ENCODE measurements around the gene PPP6R3.
A peak's percentile ranks its signal among the peaks of the same experiment; 100 is the strongest.

Gene PPP6R3

DNA sequence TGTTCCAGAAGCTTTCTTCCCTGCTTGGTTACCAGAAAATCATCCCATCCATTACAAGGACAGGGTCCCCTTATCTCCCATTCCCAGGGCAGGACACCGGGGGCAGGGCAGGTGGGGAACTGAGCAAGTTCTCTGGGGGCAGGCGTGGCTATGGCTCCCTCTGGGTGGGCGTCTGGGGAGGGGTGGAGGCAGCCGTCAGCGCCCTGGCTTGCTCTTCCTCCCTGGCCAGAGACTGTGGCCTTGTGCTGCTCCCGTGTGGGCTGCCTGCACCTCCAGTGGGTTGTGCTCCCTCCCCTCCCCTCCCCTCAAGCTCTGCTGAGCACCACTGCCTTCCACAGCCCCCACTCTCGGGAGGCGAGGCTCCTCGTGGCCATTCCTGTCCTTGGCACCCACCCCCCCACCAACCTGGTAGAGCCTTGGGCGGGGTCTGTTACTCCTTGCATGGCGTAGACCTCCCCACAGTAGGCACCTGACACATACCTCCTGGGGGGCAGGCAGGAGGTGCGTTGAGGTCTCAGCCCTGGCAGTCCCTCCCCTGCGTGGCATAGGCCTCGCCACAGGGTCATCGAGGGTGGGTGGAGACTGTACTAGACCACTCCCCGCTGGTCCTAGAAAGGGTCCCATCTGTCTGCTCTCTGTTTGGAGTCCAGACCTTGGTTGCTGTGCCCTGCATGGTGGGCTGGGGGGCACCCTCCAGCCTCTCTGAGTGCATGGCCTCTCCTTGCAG, 24.2 kb upstream of the PPP6R3 start:
- no peaks in the 10 kb centered on the region for H3K9me3 ChIP-seq (ENCODE audit: control insufficient read depth in 2 of 2, low read length in 2 of 2)
- no peak overlapping the region for H3K4me3 ChIP-seq (ENCODE audit: low read length in 2 of 2)
- H3K9ac ChIP-seq (ENCODE audit: low read depth in 1 of 2, low read length in 2 of 2) = no peak overlapping the region
- no peak overlapping the region for H3K27ac ChIP-seq (ENCODE audit: low read depth in 2 of 2, low read length in 2 of 2)
- peaks cover 54 to 56% of the 10 kb centered on the region in 2 donors for H3K36me3 ChIP-seq (ENCODE audit: control insufficient read depth in 2 of 2, insufficient read depth in 2 of 2, low read length in 2 of 2)
- H3K4me1 ChIP-seq (ENCODE audit: control insufficient read depth in 2 of 2, insufficient read depth in 2 of 2, low read length in 2 of 2) = no peaks in the 10 kb centered on the region
- no peaks in the 10 kb centered on the region for H3K27me3 ChIP-seq (ENCODE audit: control insufficient read depth in 2 of 2, insufficient read depth in 2 of 2, low read length in 2 of 2)

DNA sequence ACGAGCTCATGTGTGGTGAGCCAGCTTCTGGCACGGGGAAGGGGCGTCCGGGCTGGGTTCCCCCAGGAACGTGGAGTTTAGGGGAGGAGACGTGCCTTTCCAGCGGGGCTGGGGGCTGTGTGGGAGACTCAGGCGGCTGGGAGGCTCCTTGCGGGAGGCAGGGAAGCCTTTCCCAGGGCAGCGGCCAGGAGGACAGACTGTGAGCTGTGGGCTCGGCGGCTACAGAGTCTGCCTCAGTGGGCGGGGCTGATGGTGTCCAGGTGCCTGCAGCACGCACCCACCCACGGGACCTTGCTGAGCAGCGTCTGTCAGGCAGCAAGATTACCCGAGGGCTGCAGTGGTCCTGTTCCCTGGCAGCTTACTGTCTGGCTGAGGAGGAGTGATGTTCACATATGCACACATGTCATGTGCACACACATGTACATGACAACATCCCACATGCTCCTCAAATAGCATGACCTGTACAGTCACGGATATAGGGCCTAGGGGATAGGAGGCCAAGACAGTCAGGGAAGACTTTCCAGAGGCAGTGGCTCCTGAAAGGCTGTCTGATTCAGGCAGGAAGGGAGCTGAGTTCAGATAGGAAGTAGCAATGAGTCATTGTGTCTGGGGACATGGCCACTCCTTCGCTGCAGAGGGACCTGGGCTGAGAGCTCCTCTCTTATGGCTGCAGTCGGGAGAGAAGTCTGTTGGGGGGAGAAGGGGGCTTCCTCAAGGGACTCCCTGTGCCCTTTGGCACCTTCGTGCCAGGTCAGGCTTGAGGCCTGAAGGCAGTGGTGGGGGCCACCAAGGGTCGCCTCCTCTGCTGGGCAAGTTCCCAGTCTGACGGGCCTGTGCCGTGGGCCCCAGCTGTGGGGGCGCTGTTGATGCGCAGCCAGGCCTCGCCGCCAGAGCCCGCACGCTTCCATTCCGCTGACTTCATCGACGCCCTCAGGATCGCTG, 23.3 kb upstream of the PPP6R3 start:
- no peaks in the 10 kb centered on the region for H3K4me1 ChIP-seq (ENCODE audit: control insufficient read depth in 2 of 2, insufficient read depth in 2 of 2, low read length in 2 of 2)
- H3K9me3 ChIP-seq (ENCODE audit: control insufficient read depth in 2 of 2, low read length in 2 of 2) = no peaks in the 10 kb centered on the region
- H3K4me3 ChIP-seq (ENCODE audit: low read length in 2 of 2) = no peak overlapping the region
- H3K27me3 ChIP-seq (ENCODE audit: control insufficient read depth in 2 of 2, insufficient read depth in 2 of 2, low read length in 2 of 2) = no peaks in the 10 kb centered on the region
- no peak overlapping the region for H3K27ac ChIP-seq (ENCODE audit: low read depth in 2 of 2, low read length in 2 of 2)
- H3K36me3 ChIP-seq (ENCODE audit: control insufficient read depth in 2 of 2, insufficient read depth in 2 of 2, low read length in 2 of 2) = peaks cover 47 to 51% of the 10 kb centered on the region in 2 donors
- no peak overlapping the region for H3K9ac ChIP-seq (ENCODE audit: low read depth in 1 of 2, low read length in 2 of 2)

DNA sequence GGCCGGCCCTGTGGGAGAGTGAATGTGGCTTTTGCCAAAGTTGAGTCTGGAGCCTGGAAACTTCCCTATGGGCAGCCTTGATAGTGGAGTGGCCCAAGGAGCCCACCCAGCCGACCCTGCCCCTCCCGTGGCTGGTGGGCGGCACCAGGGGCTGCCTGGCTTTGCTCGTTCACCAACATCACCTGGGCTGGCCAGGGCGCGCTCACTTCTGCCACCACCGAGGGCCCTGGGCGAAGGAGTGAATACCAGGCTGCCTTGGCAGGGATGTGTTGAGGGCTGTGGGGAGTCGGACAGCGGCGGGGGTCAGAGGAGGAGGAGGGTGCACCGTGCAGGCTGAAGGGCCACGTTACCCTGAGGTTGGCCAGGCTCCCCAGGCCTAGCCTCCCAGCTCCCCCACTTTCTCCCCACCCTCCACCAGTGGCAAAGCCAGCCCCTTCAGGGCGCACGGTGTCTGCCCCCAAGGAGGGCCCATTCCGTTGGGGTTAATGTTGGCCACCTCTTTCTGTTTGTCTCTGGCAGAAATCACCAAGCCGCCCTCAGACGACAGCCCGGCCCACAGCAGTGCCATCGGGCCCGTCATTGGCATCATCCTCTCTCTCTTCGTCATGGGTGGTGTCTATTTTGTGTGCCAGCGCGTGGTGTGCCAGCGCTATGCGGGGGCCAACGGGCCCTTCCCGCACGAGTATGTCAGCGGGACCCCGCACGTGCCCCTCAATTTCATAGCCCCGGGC, 22.5 kb upstream of the PPP6R3 start:
- Histone ChIP-seq H3K4me3 (ENCODE audit: low read length in 2 of 2) (no peak overlapping the region), H3K9ac (ENCODE audit: low read depth in 1 of 2, low read length in 2 of 2) (no peak overlapping the region), H3K27ac (ENCODE audit: low read depth in 2 of 2, low read length in 2 of 2) (no peak overlapping the region), H3K4me1 (ENCODE audit: control insufficient read depth in 2 of 2, insufficient read depth in 2 of 2, low read length in 2 of 2) (no peaks in the 10 kb centered on the region), H3K9me3 (ENCODE audit: control insufficient read depth in 2 of 2, low read length in 2 of 2) (no peaks in the 10 kb centered on the region), H3K27me3 (ENCODE audit: control insufficient read depth in 2 of 2, insufficient read depth in 2 of 2, low read length in 2 of 2) (no peaks in the 10 kb centered on the region), H3K36me3 (ENCODE audit: control insufficient read depth in 2 of 2, insufficient read depth in 2 of 2, low read length in 2 of 2) (peaks cover 48 to 52% of the 10 kb centered on the region in 2 donors)

DNA sequence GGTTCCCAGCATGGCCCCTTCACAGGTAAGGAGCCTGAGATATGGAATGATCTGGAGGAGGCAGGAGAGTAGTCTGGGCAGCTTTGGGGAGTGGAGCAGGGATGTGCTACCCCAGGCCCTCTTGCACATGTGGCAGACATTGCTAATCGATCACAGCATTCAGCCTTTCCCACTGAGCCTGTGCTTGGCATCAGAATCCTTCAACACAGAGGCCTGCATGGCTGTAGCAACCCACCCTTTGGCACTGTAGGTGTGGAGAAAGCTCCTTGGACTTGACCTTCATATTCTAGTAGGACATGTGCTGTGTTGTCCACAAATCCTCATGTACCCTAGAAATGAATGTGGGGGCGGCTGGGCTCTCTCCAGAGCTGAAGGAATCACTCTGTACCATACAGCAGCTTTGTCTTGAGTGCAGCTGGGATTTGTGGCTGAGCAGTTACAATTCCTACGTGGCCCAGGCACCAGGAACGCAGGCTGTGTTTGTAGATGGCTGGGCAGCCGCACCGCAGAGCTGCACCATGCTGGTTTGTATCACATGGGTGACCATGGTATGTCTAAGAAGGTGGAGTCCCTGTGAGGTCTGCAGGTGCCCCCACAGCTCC, 21.8 kb upstream of the PPP6R3 start:
- no peak overlapping the region for H3K27ac ChIP-seq (ENCODE audit: low read depth in 2 of 2, low read length in 2 of 2)

DNA sequence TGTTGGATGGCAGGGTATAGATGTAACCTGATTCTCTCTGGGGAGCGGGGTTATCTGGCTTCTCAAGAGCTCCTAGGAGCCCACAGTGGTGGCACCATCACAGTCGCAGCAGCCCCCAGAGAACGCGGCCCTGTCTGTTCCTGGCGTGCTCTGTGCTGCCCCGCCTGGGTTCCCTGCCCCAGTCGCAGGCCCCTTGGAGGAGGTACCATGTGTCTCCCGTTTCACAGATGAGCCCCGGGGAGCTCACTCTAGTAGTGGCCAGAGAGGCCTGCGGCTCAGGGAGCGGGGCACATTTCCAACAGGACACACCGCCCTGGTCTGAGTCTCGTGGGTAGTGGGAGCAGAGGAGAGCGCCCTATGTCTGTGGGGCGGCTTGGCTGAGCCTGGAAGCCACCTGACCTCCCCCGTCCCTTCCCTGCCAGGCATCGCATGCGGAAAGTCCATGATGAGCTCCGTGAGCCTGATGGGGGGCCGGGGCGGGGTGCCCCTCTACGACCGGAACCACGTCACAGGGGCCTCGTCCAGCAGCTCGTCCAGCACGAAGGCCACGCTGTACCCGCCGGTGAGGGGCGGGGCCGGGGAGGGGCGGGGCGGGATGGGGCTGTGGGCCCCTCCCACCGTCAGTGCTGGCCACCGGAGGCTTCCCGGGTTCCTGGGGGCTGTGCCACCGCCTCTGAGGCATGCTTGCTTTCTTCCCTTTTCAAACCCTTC, 21.0 kb upstream of the PPP6R3 start:
- Histone ChIP-seq H3K36me3 (ENCODE audit: control insufficient read depth in 2 of 2, insufficient read depth in 2 of 2, low read length in 2 of 2) (peaks cover 38 to 44% of the 10 kb centered on the region in 2 donors), H3K9ac (ENCODE audit: low read depth in 1 of 2, low read length in 2 of 2) (peak overlapping the region in 1 of 2 donors; percentile 1), H3K4me3 (ENCODE audit: low read length in 2 of 2) (no peak overlapping the region), H3K27me3 (ENCODE audit: control insufficient read depth in 2 of 2, insufficient read depth in 2 of 2, low read length in 2 of 2) (no peaks in the 10 kb centered on the region), H3K9me3 (ENCODE audit: control insufficient read depth in 2 of 2, low read length in 2 of 2) (no peaks in the 10 kb centered on the region), H3K27ac (ENCODE audit: low read depth in 2 of 2, low read length in 2 of 2) (no peak overlapping the region), H3K4me1 (ENCODE audit: control insufficient read depth in 2 of 2, insufficient read depth in 2 of 2, low read length in 2 of 2) (no peaks in the 10 kb centered on the region)

More for the DNA sequence above, 21.8 kb upstream of the PPP6R3 start:
- Histone ChIP-seq H3K36me3 (ENCODE audit: control insufficient read depth in 2 of 2, insufficient read depth in 2 of 2, low read length in 2 of 2) (peaks cover 43 to 48% of the 10 kb centered on the region in 2 donors), H3K27me3 (ENCODE audit: control insufficient read depth in 2 of 2, insufficient read depth in 2 of 2, low read length in 2 of 2) (no peaks in the 10 kb centered on the region), H3K4me3 (ENCODE audit: low read length in 2 of 2) (no peak overlapping the region), H3K9ac (ENCODE audit: low read depth in 1 of 2, low read length in 2 of 2) (no peak overlapping the region), H3K9me3 (ENCODE audit: control insufficient read depth in 2 of 2, low read length in 2 of 2) (no peaks in the 10 kb centered on the region), H3K4me1 (ENCODE audit: control insufficient read depth in 2 of 2, insufficient read depth in 2 of 2, low read length in 2 of 2) (no peaks in the 10 kb centered on the region)

DNA sequence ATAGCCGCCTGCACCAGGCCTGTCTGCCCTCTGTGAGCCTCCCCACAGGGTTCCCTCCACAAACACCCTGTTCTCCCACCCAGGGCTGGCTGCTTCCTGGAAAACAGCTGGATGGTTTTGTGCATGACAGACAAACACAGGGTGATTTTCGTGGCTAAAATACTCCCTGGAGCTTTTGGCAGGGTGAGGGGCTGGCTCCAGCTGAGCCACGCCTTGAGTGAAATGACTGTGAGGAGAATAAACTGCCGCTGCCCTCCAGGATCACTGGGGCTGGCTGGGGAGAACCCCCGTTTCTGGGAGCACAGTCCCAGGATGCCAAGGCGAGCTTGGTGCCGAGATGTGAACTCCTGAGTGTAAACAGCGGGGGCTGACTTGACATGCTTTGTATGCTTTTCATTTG, 20.3 kb upstream of the PPP6R3 start:
- H3K9ac ChIP-seq (ENCODE audit: low read depth in 1 of 2, low read length in 2 of 2) = no peak overlapping the region
- no peaks in the 10 kb centered on the region for H3K9me3 ChIP-seq (ENCODE audit: control insufficient read depth in 2 of 2, low read length in 2 of 2)
- H3K27me3 ChIP-seq (ENCODE audit: control insufficient read depth in 2 of 2, insufficient read depth in 2 of 2, low read length in 2 of 2) = no peaks in the 10 kb centered on the region
- peaks cover 35 to 38% of the 10 kb centered on the region in 2 donors for H3K36me3 ChIP-seq (ENCODE audit: control insufficient read depth in 2 of 2, insufficient read depth in 2 of 2, low read length in 2 of 2)
- H3K27ac ChIP-seq (ENCODE audit: low read depth in 2 of 2, low read length in 2 of 2) = no peak overlapping the region
- no peak overlapping the region for H3K4me3 ChIP-seq (ENCODE audit: low read length in 2 of 2)
- no peaks in the 10 kb centered on the region for H3K4me1 ChIP-seq (ENCODE audit: control insufficient read depth in 2 of 2, insufficient read depth in 2 of 2, low read length in 2 of 2)

DNA sequence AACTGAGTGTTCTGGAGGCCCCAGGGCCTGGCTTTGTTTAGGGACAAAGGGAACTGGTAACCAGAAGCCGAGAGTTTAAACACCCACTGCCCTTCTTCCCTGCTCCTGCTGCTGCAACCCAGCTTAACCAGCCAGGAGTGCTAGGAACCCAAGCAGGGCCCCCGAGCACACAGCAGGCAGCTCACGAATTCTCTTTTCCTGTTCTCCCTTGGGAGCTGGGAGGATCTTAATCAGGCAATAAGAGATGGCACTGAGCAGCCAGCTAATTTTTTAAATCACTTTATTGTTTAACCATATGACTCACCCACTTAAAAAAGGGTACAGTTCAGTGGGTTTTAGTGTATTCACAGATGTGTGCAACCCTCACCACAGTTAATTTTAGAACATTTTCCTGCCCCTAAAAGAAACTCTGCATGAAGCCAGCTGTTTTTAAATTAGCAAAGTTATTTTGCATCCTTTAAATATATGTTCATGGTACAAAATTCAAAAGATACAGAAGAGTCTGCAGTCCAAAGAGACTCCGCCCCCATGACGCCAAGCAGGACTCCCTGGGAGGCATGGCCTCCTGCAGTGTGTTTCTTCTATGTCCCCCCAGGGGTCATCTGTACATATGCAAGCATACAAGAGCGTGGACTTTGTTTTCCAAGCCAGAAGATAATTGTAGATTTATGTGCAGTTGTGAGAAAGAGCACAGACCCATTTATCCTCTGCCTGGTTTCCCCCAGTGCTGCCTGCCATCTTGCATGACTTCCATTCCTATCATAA, 18.9 kb upstream of the PPP6R3 start:
- Histone ChIP-seq H3K4me3 (ENCODE audit: low read length in 2 of 2) (no peak overlapping the region), H3K27me3 (ENCODE audit: control insufficient read depth in 2 of 2, insufficient read depth in 2 of 2, low read length in 2 of 2) (no peaks in the 10 kb centered on the region), H3K9ac (ENCODE audit: low read depth in 1 of 2, low read length in 2 of 2) (no peak overlapping the region), H3K9me3 (ENCODE audit: control insufficient read depth in 2 of 2, low read length in 2 of 2) (no peaks in the 10 kb centered on the region), H3K36me3 (ENCODE audit: control insufficient read depth in 2 of 2, insufficient read depth in 2 of 2, low read length in 2 of 2) (peaks cover 31 to 35% of the 10 kb centered on the region in 2 donors), H3K27ac (ENCODE audit: low read depth in 2 of 2, low read length in 2 of 2) (no peak overlapping the region), H3K4me1 (ENCODE audit: control insufficient read depth in 2 of 2, insufficient read depth in 2 of 2, low read length in 2 of 2) (no peaks in the 10 kb centered on the region)

DNA sequence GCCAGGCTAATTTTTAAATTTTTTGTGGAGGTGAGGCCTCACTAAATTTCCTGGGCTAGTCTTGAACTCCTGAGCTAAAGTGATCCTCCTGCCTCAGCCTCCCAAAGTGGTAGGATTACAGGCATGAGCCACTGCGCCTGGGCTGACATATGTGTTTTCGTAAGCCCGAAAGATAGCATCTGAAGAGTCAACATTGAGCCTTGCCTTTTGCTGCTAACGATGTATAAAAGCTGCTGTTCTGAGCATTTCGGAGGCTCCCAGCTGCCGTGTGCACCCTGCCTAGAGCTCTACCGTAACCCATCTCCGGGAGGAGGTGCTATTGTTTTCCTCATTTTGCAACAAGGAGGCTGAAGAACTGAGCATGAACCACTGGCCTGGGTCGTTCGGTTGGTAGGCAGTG, 18.1 kb upstream of the PPP6R3 start:
- H3K27me3 ChIP-seq (ENCODE audit: control insufficient read depth in 2 of 2, insufficient read depth in 2 of 2, low read length in 2 of 2) = no peaks in the 10 kb centered on the region
- no peak overlapping the region for H3K4me3 ChIP-seq (ENCODE audit: low read length in 2 of 2)
- H3K36me3 ChIP-seq (ENCODE audit: control insufficient read depth in 2 of 2, insufficient read depth in 2 of 2, low read length in 2 of 2) = peaks cover 26 to 33% of the 10 kb centered on the region in 2 donors
- no peak overlapping the region for H3K9ac ChIP-seq (ENCODE audit: low read depth in 1 of 2, low read length in 2 of 2)
- no peaks in the 10 kb centered on the region for H3K9me3 ChIP-seq (ENCODE audit: control insufficient read depth in 2 of 2, low read length in 2 of 2)
- no peak overlapping the region for H3K27ac ChIP-seq (ENCODE audit: low read depth in 2 of 2, low read length in 2 of 2)
- peaks cover 0 to 2% of the 10 kb centered on the region in 2 donors for H3K4me1 ChIP-seq (ENCODE audit: control insufficient read depth in 2 of 2, insufficient read depth in 2 of 2, low read length in 2 of 2)

DNA sequence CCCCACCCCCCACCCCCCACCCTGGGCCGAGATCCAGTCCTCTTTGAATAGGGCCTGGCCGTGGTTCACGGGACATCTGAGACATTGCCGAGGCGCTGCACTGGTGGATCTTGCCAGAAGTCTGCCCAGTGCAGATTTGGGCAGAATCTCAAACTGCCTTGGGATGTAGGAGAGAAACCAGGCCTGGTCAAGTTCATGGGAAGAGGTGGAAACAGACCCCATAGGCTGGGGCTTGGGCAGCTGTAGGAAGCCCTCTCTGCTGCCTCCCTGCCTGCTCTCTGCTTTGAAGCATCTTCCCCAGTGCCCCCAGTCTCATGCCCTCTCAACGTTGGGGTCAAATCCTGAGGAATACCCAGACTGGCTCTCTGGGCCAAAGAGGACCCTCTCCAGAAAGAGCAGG, 16.0 kb upstream of the PPP6R3 start:
- no peak overlapping the region for H3K27ac ChIP-seq (ENCODE audit: low read depth in 2 of 2, low read length in 2 of 2)
- H3K36me3 ChIP-seq (ENCODE audit: control insufficient read depth in 2 of 2, insufficient read depth in 2 of 2, low read length in 2 of 2) = peaks cover 21 to 28% of the 10 kb centered on the region in 2 donors
- peaks cover 0 to 2% of the 10 kb centered on the region in 2 donors for H3K4me1 ChIP-seq (ENCODE audit: control insufficient read depth in 2 of 2, insufficient read depth in 2 of 2, low read length in 2 of 2)
- H3K9ac ChIP-seq (ENCODE audit: low read depth in 1 of 2, low read length in 2 of 2) = no peak overlapping the region
- H3K9me3 ChIP-seq (ENCODE audit: control insufficient read depth in 2 of 2, low read length in 2 of 2) = no peaks in the 10 kb centered on the region
- no peak overlapping the region for H3K4me3 ChIP-seq (ENCODE audit: low read length in 2 of 2)
- H3K27me3 ChIP-seq (ENCODE audit: control insufficient read depth in 2 of 2, insufficient read depth in 2 of 2, low read length in 2 of 2) = no peaks in the 10 kb centered on the region
